K562 (cell line): ENCODE measurements around the gene TM4SF18. TPM values are rescaled to one million over a fixed set of nuclear protein-coding genes. Genes with fewer than 3 reads are reported as not detected.

Source experiments
- CAMTA2 ChIP-seq: fragments of 250-450 bp; sonication (Bioruptor Pico); conservative IDR thresholded peaks from 2 replicates; pipeline ENCODE4 v1.5.1; 2022
- EP300 ChIP-seq: IDR thresholded peaks from 2 replicates; pipeline ENCODE4 v1.6.1; 2012; ENCODE audit warnings: low read length, improper control_type of control experiment
- HDAC8 ChIP-seq: fragments of 450-650 bp; IDR thresholded peaks from 2 replicates; pipeline ENCODE4 v1.6.1; 2016; ENCODE audit warnings: mild to moderate bottlenecking, missing genetic modification characterization, moderate library complexity, missing compliant biosample characterization
- IFI16 ChIP-seq: fragments of 250-450 bp; sonication (Bioruptor Pico); IDR thresholded peaks from 2 replicates; pipeline ENCODE4 v2.1.2; 2022; ENCODE audit warnings: mild to moderate bottlenecking, inconsistent platforms
- KAT2B ChIP-seq: IDR thresholded peaks from one replicate; pipeline ENCODE4 v1.6.1; 2012; ENCODE audit warnings: low read depth, mild to moderate bottlenecking, control low read depth, inconsistent platforms, low read length, moderate library complexity
- NR2F6 ChIP-seq: fragments of 450-650 bp; formaldehyde crosslinking; IDR thresholded peaks from 2 replicates; pipeline ENCODE4 v1.4.0; 2020; ENCODE audit warnings: mild to moderate bottlenecking
- POLR2G ChIP-seq: fragments of 200-400 bp; formaldehyde crosslinking; IDR thresholded peaks from 2 replicates; pipeline ENCODE4 v1.6.1; 2017; ENCODE audit warnings: low read depth, mild to moderate bottlenecking, antibody characterized with exemption, low read length, moderate library complexity
- RBBP5 ChIP-seq: fragments of 200-600 bp; sonication (generic); IDR thresholded peaks from 2 replicates; pipeline ENCODE4 v1.6.1; 2012; ENCODE audit warnings: borderline replicate concordance, mild to moderate bottlenecking, low read length, control low read depth, inconsistent platforms; ENCODE audit not compliant: insufficient read depth, poor library complexity, severe bottlenecking
- RCOR1 ChIP-seq, 2 experiments: IDR thresholded peaks; 2 replicates each; pipeline ENCODE4 v1.6.1; 2012; ENCODE audit warnings: low read depth in 2 of 2, low read length in 2 of 2, borderline replicate concordance in 1 of 2, improper control_type of control experiment in 1 of 2
- RFX1 ChIP-seq: fragments of 450-650 bp; IDR thresholded peaks from 2 replicates; pipeline ENCODE4 v1.6.1; 2016; ENCODE audit warnings: mild to moderate bottlenecking, moderate library complexity
- SMARCA4 ChIP-seq: fragments of 450-650 bp; IDR thresholded peaks from 2 replicates; pipeline ENCODE4 v1.6.1; 2016
- TRIM24 ChIP-seq, 2 experiments: fragments of 450-650 bp; IDR thresholded peaks; 2 replicates each; pipeline ENCODE4 v1.6.1; 2016
- ZFPM2 ChIP-seq: fragments of 250-450 bp; sonication (Bioruptor Pico); IDR thresholded peaks from 2 replicates; pipeline ENCODE4 v1.5.1; 2022; ENCODE audit warnings: mild to moderate bottlenecking
- polyA plus RNA-seq, 8 experiments: library from polyadenylated mRNA; depleted of rRNA in 4 of 8; stranded (reverse) in 5 of 8; unstranded in 3 of 8; fragments of >200 nt; fragmentation: Nextera tagmentation in 2 of 8; fragmentation: Illumina TruSeq in 1 of 8; extraction: Ambion mirVana in 2 of 8; extraction: Trizol in 1 of 8; gene quantifications; 2 replicates each; pipeline versions ENCODE4 v1.2.1 to v1.2.3, GENCODE V29; 2011 to 2014; ENCODE audit warnings: inconsistent platforms in 1 of 8, missing spikeins in 1 of 8
- total RNA-seq, 7 experiments: library from RNA; depleted of rRNA in 6 of 7; stranded (reverse); fragments of >200 nt in 6 of 7; fragmentation: Illumina TruSeq in 2 of 7; extraction: Trizol in 2 of 7; gene quantifications; 2 replicates each; pipeline versions ENCODE4 v1.2.1 to v1.2.3, GENCODE V29; 2011 to 2021; ENCODE audit warnings: low replicate concordance in 1 of 7
- TF ChIP-seq, protein P1 (sequence below), 2 experiments: IDR thresholded peaks in 1 of 2; conservative IDR thresholded peaks in 1 of 2; 2 replicates each; pipeline ENCODE4 v1.6.1; 2016; ENCODE audit warnings: low read depth in 2 of 2, mild to moderate bottlenecking in 1 of 2, missing compliant biosample characterization in 1 of 2, missing genetic modification characterization in 1 of 2, moderate library complexity in 1 of 2
- TF ChIP-seq, protein P2 (sequence below): sonication (generic); formaldehyde crosslinking; IDR thresholded peaks from 2 replicates; pipeline ENCODE4 v1.8.0; 2023; ENCODE audit warnings: mild to moderate bottlenecking, missing genetic modification reagents
- TF ChIP-seq, protein P3 (sequence below): fragments of 250-450 bp; sonication (Bioruptor Pico); IDR thresholded peaks from 2 replicates; pipeline ENCODE4 v1.5.0; 2021
- TF ChIP-seq, protein P4 (sequence below), 2 experiments: fragments of 450-650 bp; IDR thresholded peaks; 2 replicates each; pipeline ENCODE4 v1.6.1; 2016
- TF ChIP-seq, protein P5 (sequence below): fragments of 250-450 bp; sonication (Bioruptor Pico); IDR thresholded peaks from 2 replicates; pipeline ENCODE4 v1.8.0; 2022; ENCODE audit warnings: moderate library complexity, mild to moderate bottlenecking, inconsistent platforms

TM4SF18 gene
- total and polyA plus RNA-seq, 9 of the 15 experiments (the other 6 are each of a cell fraction or from before 2014, with no cell fraction given), result not detected

DNA sequence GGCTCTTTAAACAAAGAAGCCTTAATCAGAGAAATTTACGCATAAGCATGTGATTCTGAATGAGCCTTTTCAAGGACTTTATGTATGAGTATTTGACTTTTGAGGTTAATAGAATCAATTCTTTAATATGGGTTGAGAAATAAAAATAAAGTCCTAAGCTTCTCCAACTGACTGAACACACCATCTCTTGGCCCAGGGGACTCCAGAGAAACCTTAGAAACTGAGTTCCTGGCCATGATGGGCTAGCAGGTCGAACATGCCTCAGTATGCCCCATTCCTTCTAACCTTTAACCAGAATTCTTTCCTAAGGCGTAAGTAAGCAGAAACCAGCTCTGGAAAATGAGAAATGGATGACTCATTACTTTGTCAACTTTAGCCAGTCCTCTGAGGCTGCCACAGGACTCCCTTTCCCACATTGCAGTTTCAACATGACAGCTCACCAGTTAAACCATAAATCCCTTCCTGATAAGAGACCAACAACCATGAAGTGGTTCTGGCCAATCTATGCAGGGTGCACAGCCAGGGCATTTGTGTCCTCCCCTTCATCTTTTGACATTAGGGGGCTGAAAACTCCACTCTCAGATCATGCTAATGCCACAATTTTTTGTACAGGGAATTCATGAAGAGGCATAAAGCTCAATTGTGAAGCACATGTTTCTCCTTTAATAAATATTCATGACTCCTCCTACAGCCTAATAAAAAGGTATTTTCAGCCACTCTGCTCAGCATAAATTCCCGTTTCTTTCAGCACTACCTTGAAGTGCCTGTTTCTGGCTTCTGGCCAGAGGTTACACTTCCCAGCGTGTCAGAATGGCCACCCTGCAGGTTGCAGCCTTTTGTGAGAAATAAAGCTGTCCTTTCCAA, 33.3 kb downstream of the TM4SF18 start (continued):
- TF ChIP-seq, protein P1, sequence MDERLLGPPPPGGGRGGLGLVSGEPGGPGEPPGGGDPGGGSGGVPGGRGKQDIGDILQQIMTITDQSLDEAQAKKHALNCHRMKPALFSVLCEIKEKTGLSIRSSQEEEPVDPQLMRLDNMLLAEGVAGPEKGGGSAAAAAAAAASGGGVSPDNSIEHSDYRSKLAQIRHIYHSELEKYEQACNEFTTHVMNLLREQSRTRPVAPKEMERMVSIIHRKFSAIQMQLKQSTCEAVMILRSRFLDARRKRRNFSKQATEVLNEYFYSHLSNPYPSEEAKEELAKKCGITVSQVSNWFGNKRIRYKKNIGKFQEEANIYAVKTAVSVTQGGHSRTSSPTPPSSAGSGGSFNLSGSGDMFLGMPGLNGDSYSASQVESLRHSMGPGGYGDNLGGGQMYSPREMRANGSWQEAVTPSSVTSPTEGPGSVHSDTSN (CRISPR knock-in tag; IDR thresholded peaks at IDR 0.05; ENCODE audit: low read depth), result no peak
- TF ChIP-seq, protein P1 (tag; conservative IDR thresholded peaks at IDR 0.05; ENCODE audit: low read depth), result peak; percentile 80
- TF ChIP-seq, protein P2, sequence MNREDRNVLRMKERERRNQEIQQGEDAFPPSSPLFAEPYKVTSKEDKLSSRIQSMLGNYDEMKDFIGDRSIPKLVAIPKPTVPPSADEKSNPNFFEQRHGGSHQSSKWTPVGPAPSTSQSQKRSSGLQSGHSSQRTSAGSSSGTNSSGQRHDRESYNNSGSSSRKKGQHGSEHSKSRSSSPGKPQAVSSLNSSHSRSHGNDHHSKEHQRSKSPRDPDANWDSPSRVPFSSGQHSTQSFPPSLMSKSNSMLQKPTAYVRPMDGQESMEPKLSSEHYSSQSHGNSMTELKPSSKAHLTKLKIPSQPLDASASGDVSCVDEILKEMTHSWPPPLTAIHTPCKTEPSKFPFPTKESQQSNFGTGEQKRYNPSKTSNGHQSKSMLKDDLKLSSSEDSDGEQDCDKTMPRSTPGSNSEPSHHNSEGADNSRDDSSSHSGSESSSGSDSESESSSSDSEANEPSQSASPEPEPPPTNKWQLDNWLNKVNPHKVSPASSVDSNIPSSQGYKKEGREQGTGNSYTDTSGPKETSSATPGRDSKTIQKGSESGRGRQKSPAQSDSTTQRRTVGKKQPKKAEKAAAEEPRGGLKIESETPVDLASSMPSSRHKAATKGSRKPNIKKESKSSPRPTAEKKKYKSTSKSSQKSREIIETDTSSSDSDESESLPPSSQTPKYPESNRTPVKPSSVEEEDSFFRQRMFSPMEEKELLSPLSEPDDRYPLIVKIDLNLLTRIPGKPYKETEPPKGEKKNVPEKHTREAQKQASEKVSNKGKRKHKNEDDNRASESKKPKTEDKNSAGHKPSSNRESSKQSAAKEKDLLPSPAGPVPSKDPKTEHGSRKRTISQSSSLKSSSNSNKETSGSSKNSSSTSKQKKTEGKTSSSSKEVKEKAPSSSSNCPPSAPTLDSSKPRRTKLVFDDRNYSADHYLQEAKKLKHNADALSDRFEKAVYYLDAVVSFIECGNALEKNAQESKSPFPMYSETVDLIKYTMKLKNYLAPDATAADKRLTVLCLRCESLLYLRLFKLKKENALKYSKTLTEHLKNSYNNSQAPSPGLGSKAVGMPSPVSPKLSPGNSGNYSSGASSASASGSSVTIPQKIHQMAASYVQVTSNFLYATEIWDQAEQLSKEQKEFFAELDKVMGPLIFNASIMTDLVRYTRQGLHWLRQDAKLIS, result no peak
- TF ChIP-seq NR2F6, result no peak
- no peak for TF ChIP-seq KAT2B
- no peak for TF ChIP-seq RBBP5
- TF ChIP-seq, protein P3, sequence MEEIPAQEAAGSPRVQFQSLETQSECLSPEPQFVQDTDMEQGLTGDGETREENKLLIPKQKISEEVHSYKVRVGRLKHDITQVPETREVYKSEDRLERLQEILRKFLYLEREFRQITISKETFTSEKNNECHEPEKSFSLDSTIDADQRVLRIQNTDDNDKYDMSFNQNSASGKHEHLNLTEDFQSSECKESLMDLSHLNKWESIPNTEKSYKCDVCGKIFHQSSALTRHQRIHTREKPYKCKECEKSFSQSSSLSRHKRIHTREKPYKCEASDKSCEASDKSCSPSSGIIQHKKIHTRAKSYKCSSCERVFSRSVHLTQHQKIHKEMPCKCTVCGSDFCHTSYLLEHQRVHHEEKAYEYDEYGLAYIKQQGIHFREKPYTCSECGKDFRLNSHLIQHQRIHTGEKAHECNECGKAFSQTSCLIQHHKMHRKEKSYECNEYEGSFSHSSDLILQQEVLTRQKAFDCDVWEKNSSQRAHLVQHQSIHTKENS (CRISPR knock-in tag), result no peak
- no peak for TF ChIP-seq POLR2G
- no peak for TF ChIP-seq HDAC8 (tag)
- TF ChIP-seq ZFPM2 (CRISPR knock-in tag), result no peak
- TF ChIP-seq, protein P4, sequence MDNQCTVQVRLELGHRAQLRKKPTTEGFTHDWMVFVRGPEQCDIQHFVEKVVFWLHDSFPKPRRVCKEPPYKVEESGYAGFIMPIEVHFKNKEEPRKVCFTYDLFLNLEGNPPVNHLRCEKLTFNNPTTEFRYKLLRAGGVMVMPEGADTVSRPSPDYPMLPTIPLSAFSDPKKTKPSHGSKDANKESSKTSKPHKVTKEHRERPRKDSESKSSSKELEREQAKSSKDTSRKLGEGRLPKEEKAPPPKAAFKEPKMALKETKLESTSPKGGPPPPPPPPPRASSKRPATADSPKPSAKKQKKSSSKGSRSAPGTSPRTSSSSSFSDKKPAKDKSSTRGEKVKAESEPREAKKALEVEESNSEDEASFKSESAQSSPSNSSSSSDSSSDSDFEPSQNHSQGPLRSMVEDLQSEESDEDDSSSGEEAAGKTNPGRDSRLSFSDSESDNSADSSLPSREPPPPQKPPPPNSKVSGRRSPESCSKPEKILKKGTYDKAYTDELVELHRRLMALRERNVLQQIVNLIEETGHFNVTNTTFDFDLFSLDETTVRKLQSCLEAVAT (IDR thresholded peaks at IDR 0.05), result no peak
- no peak for TF ChIP-seq RCOR1 (IDR thresholded peaks at IDR 0.05; ENCODE audit: borderline replicate concordance in 1 of 2, low read depth in 2 of 2, low read length in 2 of 2)
- TF ChIP-seq TRIM24 (IDR thresholded peaks at IDR 0.05), result no peak
- TF ChIP-seq, protein P5, sequence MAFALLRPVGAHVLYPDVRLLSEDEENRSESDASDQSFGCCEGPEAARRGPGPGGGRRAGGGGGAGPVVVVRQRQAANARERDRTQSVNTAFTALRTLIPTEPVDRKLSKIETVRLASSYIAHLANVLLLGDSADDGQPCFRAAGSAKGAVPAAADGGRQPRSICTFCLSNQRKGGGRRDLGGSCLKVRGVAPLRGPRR, result no peak
- TF ChIP-seq RFX1, result no peak
- TF ChIP-seq IFI16, result no peak
- peak; percentile 39; the same call in 1 of the 2 replicates for TF ChIP-seq SMARCA4
- TF ChIP-seq EP300, result no peak
- no peak for TF ChIP-seq CAMTA2 (CRISPR knock-in tag)
